ENCODE data around the gene HS3ST6. TPM values are rescaled to one million over a fixed set of nuclear protein-coding genes. Genes with fewer than 3 reads are reported as not detected.

The HS3ST6 gene
- total RNA-seq, 1 experiment from 2014 or later: not detected

GRCh38 chr16:1903845-1904840, 14.1 kb downstream of the HS3ST6 start:
- POLR2A ChIA-PET: no interaction called here
- no peaks in the 10 kb centered on the region for H3K27me3 ChIP-seq (ENCODE audit: insufficient read depth, low read length)
- no peak for ATAC-seq
- no peak for DNase-seq (ENCODE audit: low read depth, low spot score)
- no peak overlapping the region for H2AFZ ChIP-seq (ENCODE audit: low read depth, low read length, poor library complexity, severe bottlenecking)
- H3K79me2 ChIP-seq (ENCODE audit: insufficient read depth, low read length): no peaks in the 10 kb centered on the region
- no peak overlapping the region for H3K4me3 ChIP-seq (replicated peaks in 1 of 2; ENCODE audit: low read depth in 1 of 2, low read length in 2 of 2)
- H3K9ac ChIP-seq (ENCODE audit: low read length): no peak overlapping the region
- CTCF ChIA-PET: no interaction called here
- H3K27ac ChIP-seq (ENCODE audit: low read depth, low read length): no peak overlapping the region
- no peaks in the 10 kb centered on the region for H3K36me3 ChIP-seq (ENCODE audit: control insufficient read depth in 1 of 2, insufficient read depth in 2 of 2, low read length in 2 of 2)
- TF ChIP-seq CEBPB (IDR thresholded peaks at IDR 0.05; ENCODE audit: low read depth) (no peak), EZH2 (IDR thresholded peaks at IDR 0.05) (no peak), SP1 (IDR thresholded peaks at IDR 0.05; ENCODE audit: low read depth) (no peak), POLR2AphosphoS5 (IDR thresholded peaks at IDR 0.05; ENCODE audit: low read depth, low read length) (no peak), TCF7L2 (IDR thresholded peaks at IDR 0.05; ENCODE audit: borderline replicate concordance, extremely low read depth, insufficient read depth, insufficient read length) (no peak)
- no peak overlapping the region for H3K4me2 ChIP-seq (ENCODE audit: low read length)
- intact Hi-C loops (cut with micrococcal nuclease): no loop called here
- H4K20me1 ChIP-seq (ENCODE audit: insufficient read depth): no peaks in the 10 kb centered on the region
- H3K9me2 ChIP-seq (ENCODE audit: insufficient read depth): no peaks in the 10 kb centered on the region
- no TSS peak for BruUV-seq (replicated peaks)
- H3K4me1 ChIP-seq (ENCODE audit: control insufficient read depth in 1 of 2, insufficient read depth in 2 of 2, low read length in 2 of 2): peaks cover 0 to 6% of the 10 kb centered on the region in 2 experiments; a peak in 2 of 4 replicates
- RAD21 ChIA-PET (ENCODE audit: low non-redundant PET in 1 of 2, low total read pairs in 2 of 2, uncharacterized antibody in 2 of 2, unreplicated experiment in 2 of 2): no interaction called here
- no peaks in the 10 kb centered on the region for H3K9me3 ChIP-seq (ENCODE audit: control insufficient read depth in 1 of 2, insufficient read depth in 1 of 2, low read depth in 1 of 2, low read length in 2 of 2)

- Histone ChIP-seq H3K9me3 (ENCODE audit: control insufficient read depth in 1 of 2, insufficient read depth in 1 of 2, low read depth in 1 of 2, low read length in 2 of 2) (no peaks in the 10 kb centered on the region), H3K4me3 (replicated peaks in 1 of 2; ENCODE audit: low read depth in 1 of 2, low read length in 2 of 2) (no peak overlapping the region), H3K9me2 (ENCODE audit: insufficient read depth) (no peaks in the 10 kb centered on the region), H3K27ac (ENCODE audit: low read depth, low read length) (no peak overlapping the region), H3K79me2 (ENCODE audit: insufficient read depth, low read length) (no peaks in the 10 kb centered on the region), H3K27me3 (ENCODE audit: insufficient read depth, low read length) (no peaks in the 10 kb centered on the region), H4K20me1 (ENCODE audit: insufficient read depth) (no peaks in the 10 kb centered on the region), H2AFZ (ENCODE audit: low read depth, low read length, poor library complexity, severe bottlenecking) (no peak overlapping the region), H3K36me3 (ENCODE audit: control insufficient read depth in 1 of 2, insufficient read depth in 2 of 2, low read length in 2 of 2) (no peaks in the 10 kb centered on the region), H3K9ac (ENCODE audit: low read length) (no peak overlapping the region), H3K4me2 (ENCODE audit: low read length) (no peak overlapping the region), H3K4me1 (ENCODE audit: control insufficient read depth in 1 of 2, insufficient read depth in 2 of 2, low read length in 2 of 2) (peaks cover 2 to 10% of the 10 kb centered on the region in 2 experiments; a peak in 2 of 4 replicates)
- CTCF ChIA-PET: no interaction called here
- POLR2A ChIA-PET: no interaction called here
- RAD21 ChIA-PET (ENCODE audit: low non-redundant PET in 1 of 2, low total read pairs in 2 of 2, uncharacterized antibody in 2 of 2, unreplicated experiment in 2 of 2): no interaction called here
- no peak for ATAC-seq
- intact Hi-C loops (cut with micrococcal nuclease): no loop called here
- no peak for DNase-seq (ENCODE audit: low read depth, low spot score)
- BruUV-seq (replicated peaks): no TSS peak
- no peak for TF ChIP-seq SP1 (IDR thresholded peaks at IDR 0.05; ENCODE audit: low read depth)
- TF ChIP-seq JUND (IDR thresholded peaks at IDR 0.05): no peak
- TF ChIP-seq CEBPB (IDR thresholded peaks at IDR 0.05; ENCODE audit: low read depth): no peak
- no peak for TF ChIP-seq POLR2A (IDR thresholded peaks at IDR 0.05; ENCODE audit: borderline replicate concordance, extremely low read depth, insufficient read depth, insufficient read length)
- no peak for TF ChIP-seq ELF1 (IDR thresholded peaks at IDR 0.05; ENCODE audit: borderline replicate concordance, low read depth)
- TF ChIP-seq EZH2 (IDR thresholded peaks at IDR 0.05): no peak
- TF ChIP-seq TCF7L2 (IDR thresholded peaks at IDR 0.05; ENCODE audit: borderline replicate concordance, extremely low read depth, insufficient read depth, insufficient read length): no peak
- TF ChIP-seq FOSL1 (IDR thresholded peaks at IDR 0.05; ENCODE audit: low read depth): no peak
- TF ChIP-seq SRF (IDR thresholded peaks at IDR 0.05; ENCODE audit: low read depth): no peak
- no peak for TF ChIP-seq POLR2AphosphoS5 (IDR thresholded peaks at IDR 0.05; ENCODE audit: low read depth, low read length)
- TF ChIP-seq ATF3 (IDR thresholded peaks at IDR 0.05): no peak
- TF ChIP-seq ZBTB33 (IDR thresholded peaks at IDR 0.05; ENCODE audit: extremely low read depth, insufficient replicate concordance, low read length): no peak
- TF ChIP-seq REST (IDR thresholded peaks at IDR 0.05; ENCODE audit: low read depth): no peak
These were observed 15.0 kb downstream of the HS3ST6 start for GRCh38 chr16:1903220-1903574.
